HFFc6 (cell line): ENCODE data around the gene MFF. TPM values are rescaled to one million over a fixed set of nuclear protein-coding genes. Genes with fewer than 3 reads are reported as not detected.

Experiments
- DNase-seq: peaks from one replicate; pipeline ENCODE4 v3.0.0-alpha.2; 2018
- H3K27ac Mint-ChIP-seq: 2 replicates; pipeline ENCODE4 v1.8.0; 2020; ENCODE audit warnings: mild to moderate bottlenecking, mixed read lengths
- H3K27me3 Mint-ChIP-seq: 2 replicates; pipeline ENCODE4 v1.8.0; 2021; ENCODE audit warnings: mild to moderate bottlenecking, moderate library complexity, mixed read lengths; ENCODE audit not compliant: insufficient read depth
- H3K36me3 Mint-ChIP-seq: 2 replicates; pipeline ENCODE4 v1.8.0; 2021; ENCODE audit warnings: low read depth, mixed read lengths
- H3K4me1 Mint-ChIP-seq: 2 replicates; pipeline ENCODE4 v1.8.0; 2020; ENCODE audit warnings: low read depth, mixed read lengths
- H3K4me3 Mint-ChIP-seq: 2 replicates; pipeline ENCODE4 v1.8.0; 2020; ENCODE audit warnings: mild to moderate bottlenecking, moderate library complexity, mixed read lengths
- H3K9me3 Mint-ChIP-seq: 2 replicates; pipeline ENCODE4 v1.8.0; 2020; ENCODE audit warnings: mild to moderate bottlenecking, mixed read lengths
- total RNA-seq, 6 experiments: library from RNA; stranded (reverse); fragmentation: NEBNext Ultra II Directional; extraction: Animal tissue kit (Norgen Biotek cat#: 25700); gene quantifications; 2 replicates in 1 of 6; 3 replicates in 5 of 6; pipeline ENCODE4 v1.2.3, GENCODE V29; 2021
- TF ChIP-seq, protein P1 (sequence below): fragments of 200-600 bp; sonication (generic); IDR thresholded peaks from 2 replicates; pipeline ENCODE4 v1.5.0; 2021; ENCODE audit warnings: antibody characterized with exemption, mild to moderate bottlenecking

Gene MFF
- total RNA-seq, 6 experiments from 2014 or later: 53.7 to 75.0 (median 65.6) TPM

GRCh38 chr2:227401550-227401949 lies 76.5 kb downstream of the MFF start:
- TF ChIP-seq, protein P1, sequence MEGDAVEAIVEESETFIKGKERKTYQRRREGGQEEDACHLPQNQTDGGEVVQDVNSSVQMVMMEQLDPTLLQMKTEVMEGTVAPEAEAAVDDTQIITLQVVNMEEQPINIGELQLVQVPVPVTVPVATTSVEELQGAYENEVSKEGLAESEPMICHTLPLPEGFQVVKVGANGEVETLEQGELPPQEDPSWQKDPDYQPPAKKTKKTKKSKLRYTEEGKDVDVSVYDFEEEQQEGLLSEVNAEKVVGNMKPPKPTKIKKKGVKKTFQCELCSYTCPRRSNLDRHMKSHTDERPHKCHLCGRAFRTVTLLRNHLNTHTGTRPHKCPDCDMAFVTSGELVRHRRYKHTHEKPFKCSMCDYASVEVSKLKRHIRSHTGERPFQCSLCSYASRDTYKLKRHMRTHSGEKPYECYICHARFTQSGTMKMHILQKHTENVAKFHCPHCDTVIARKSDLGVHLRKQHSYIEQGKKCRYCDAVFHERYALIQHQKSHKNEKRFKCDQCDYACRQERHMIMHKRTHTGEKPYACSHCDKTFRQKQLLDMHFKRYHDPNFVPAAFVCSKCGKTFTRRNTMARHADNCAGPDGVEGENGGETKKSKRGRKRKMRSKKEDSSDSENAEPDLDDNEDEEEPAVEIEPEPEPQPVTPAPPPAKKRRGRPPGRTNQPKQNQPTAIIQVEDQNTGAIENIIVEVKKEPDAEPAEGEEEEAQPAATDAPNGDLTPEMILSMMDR: no peak
- Mint-ChIP-seq H3K4me1 (peaks cover 12% of the 10 kb centered on the region), H3K36me3 (no peaks in the 10 kb centered on the region), H3K9me3 (no peaks in the 10 kb centered on the region), H3K4me3 (no peak overlapping the region), H3K27ac (no peak overlapping the region), H3K27me3 (peaks cover 4% of the 10 kb centered on the region; the same call in 1 of the 2 replicates)
- DNase-seq: no peak

DNA sequence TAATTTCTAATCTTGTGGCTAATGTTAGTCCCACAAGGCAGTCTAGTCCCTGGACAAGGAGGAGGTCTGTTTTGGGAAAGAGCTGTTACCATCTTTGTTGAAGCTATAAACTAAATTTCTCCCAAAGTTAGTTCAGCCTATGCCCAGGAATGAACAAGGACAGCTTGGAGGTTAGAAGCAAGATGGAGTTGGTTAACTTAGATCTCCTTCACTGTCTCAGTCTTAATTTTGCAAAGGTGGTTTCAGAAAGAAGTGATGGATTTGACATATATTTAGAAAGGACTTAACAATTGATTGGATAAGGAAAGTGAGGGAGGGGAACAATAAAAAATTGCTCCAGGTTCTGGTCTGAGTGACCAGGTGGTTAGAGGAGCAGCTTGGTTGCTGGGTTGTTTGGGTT lies 77.3 kb downstream of the MFF start:
- DNase-seq: no peak
- H3K27me3 Mint-ChIP-seq: peaks cover 4% of the 10 kb centered on the region; the same call in 1 of the 2 replicates
- TF ChIP-seq, protein P1: no peak
- H3K4me3 Mint-ChIP-seq: no peak overlapping the region
- H3K4me1 Mint-ChIP-seq: peaks cover 19% of the 10 kb centered on the region
- no peaks in the 10 kb centered on the region for H3K36me3 Mint-ChIP-seq
- no peak overlapping the region for H3K27ac Mint-ChIP-seq
- H3K9me3 Mint-ChIP-seq: no peaks in the 10 kb centered on the region

GRCh38 chr2:227402959-227403358 lies 77.9 kb downstream of the MFF start:
- TF ChIP-seq, protein P1: no peak

GRCh38 chr2:227404585-227405271 lies 79.7 kb downstream of the MFF start:
- no peaks in the 10 kb centered on the region for H3K9me3 Mint-ChIP-seq
- no peak for DNase-seq
- H3K4me1 Mint-ChIP-seq: peaks cover 28% of the 10 kb centered on the region
- H3K4me3 Mint-ChIP-seq: no peak overlapping the region
- no peaks in the 10 kb centered on the region for H3K36me3 Mint-ChIP-seq
- TF ChIP-seq, protein P1: peak; percentile 20; the same call in 1 of the 2 replicates
- no peak overlapping the region for H3K27ac Mint-ChIP-seq
- H3K27me3 Mint-ChIP-seq: peaks cover 4% of the 10 kb centered on the region; the same call in 1 of the 2 replicates

More at GRCh38 chr2:227402959-227403358, 77.9 kb downstream of the MFF start:
- Mint-ChIP-seq H3K36me3 (no peaks in the 10 kb centered on the region), H3K4me3 (no peak overlapping the region), H3K9me3 (no peaks in the 10 kb centered on the region), H3K27me3 (peaks cover 4% of the 10 kb centered on the region; the same call in 1 of the 2 replicates), H3K27ac (no peak overlapping the region), H3K4me1 (peaks cover 26% of the 10 kb centered on the region)
- DNase-seq: no peak

DNA sequence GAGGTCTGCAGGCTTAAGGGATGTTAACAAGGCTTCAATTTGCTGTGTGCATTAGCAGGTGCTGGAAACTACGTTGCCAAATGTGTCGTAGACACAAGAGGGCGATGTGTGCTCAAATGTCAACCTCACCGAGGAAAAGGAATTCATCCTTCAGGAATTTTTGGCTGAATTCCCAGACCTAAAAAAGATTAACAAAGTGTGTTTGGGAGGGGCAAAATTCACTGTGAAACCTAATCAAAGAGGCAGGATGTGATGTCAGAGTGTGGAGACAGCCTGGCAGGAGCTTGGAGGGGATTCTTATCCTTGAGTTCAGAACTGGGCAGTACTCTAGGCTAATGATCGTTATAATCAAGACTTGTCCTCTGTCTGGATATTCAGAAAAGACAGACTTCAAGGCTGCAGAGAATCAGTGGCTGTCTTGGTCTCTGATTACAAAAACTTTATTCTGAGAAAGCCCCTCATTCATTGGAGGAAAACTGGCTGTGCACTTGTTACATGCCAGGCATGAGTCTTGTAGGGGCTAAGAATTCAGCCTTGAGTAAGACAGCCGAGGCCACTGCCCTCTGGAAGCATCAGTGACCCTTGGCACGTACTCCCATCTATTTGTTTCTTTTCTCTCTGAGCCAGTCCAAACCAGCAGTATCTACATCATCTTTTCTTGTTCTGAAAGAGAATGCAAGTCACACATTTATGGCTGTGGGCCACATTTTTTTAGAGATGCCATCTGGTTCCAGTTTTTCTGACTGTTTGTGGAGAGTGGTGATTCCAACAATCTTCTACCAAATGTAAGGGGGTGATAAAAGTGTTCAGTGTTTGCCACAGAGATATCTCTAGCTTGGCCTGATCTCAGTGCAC lies 81.4 kb downstream of the MFF start:
- TF ChIP-seq, protein P1: peak; percentile 88
- H3K27ac Mint-ChIP-seq: peak overlapping the region; percentile 95
- no peaks in the 10 kb centered on the region for H3K36me3 Mint-ChIP-seq
- no peaks in the 10 kb centered on the region for H3K9me3 Mint-ChIP-seq
- H3K4me1 Mint-ChIP-seq: peaks cover 34% of the 10 kb centered on the region
- DNase-seq: peak; percentile 98
- peak overlapping the region; percentile 74 for H3K4me3 Mint-ChIP-seq
- H3K27me3 Mint-ChIP-seq: peaks cover 1% of the 10 kb centered on the region; the same call in 1 of the 2 replicates

Other genes with a start within 250 kb of the MFF start
- gene COL4A4, start 161.0 kb upstream of the MFF start, total RNA-seq: under 1 TPM in 3 of 6 experiments, not detected in 3; 0.02 to 0.11 (median 0.03) TPM
- not detected for gene COL4A3, start 160.6 kb upstream of the MFF start, total RNA-seq
- under 1 TPM; 0.09 to 0.34 (median 0.22) TPM for gene TM4SF20, start 54.1 kb downstream of the MFF start, total RNA-seq
- not detected for gene SCYGR1, start 62.7 kb downstream of the MFF start, total RNA-seq
- gene AGFG1, start 146.9 kb downstream of the MFF start, total RNA-seq: 100 to 1,000 TPM in 1 of 6 experiments, 10 to 100 TPM in 5; 62.3 to 105 (median 74.0) TPM